Sigmoid colon (tissue), 7 donors: ENCODE results near the gene ZNF579. TPM values are rescaled to one million over a fixed set of nuclear protein-coding genes. Genes with fewer than 3 reads are reported as not detected.

ENCODE experiments used
- DNase-seq: peaks from one replicate; pipeline ENCODE4 v3.0.0-alpha.2; 2019
- H3K27ac ChIP-seq, 4 donors: fragments of 200-600 bp; sonication (generic); one replicate each; pipeline ENCODE4 v1.5.1; 2016 to 2019; ENCODE audit warnings: mild to moderate bottlenecking in 1 of 4
- H3K27me3 ChIP-seq, 3 donors: fragments of 200-600 bp; sonication (generic); one replicate each; pipeline ENCODE4 v1.5.1; 2019; ENCODE audit warnings: mild to moderate bottlenecking in 1 of 3
- H3K36me3 ChIP-seq, 4 donors: fragments of 200-600 bp; sonication (generic); one replicate each; pipeline ENCODE4 v1.5.1; 2016 to 2019
- H3K4me1 ChIP-seq, 4 donors: fragments of 200-600 bp; sonication (generic); one replicate each; pipeline ENCODE4 v1.5.1; 2017 to 2019
- H3K4me3 ChIP-seq, 4 donors: fragments of 200-600 bp; sonication (generic); one replicate each; pipeline ENCODE4 v1.5.1; 2017 to 2019; ENCODE audit warnings: mild to moderate bottlenecking in 2 of 4, moderate library complexity in 1 of 4
- H3K9me3 ChIP-seq, 4 donors: fragments of 200-600 bp in 3 of 4; sonication (generic) in 3 of 4; one replicate each; pipeline versions ENCODE4 v1.5.1 to v1.6.1; 2013 to 2019
- CTCF ChIP-seq, 4 experiments: fragments of 450-650 bp in 3 of 4; fragments of 200-600 bp in 1 of 4; IDR thresholded peaks; one replicate each; pipeline ENCODE4 v1.5.1; 2016 to 2019; ENCODE audit warnings: antibody characterized with exemption in 4 of 4, mild to moderate bottlenecking in 3 of 4, moderate library complexity in 2 of 4
- EP300 ChIP-seq, 4 donors: sonication (generic); formaldehyde crosslinking; IDR thresholded peaks; one replicate each; pipeline ENCODE4 v1.6.1; 2017; ENCODE audit warnings: antibody characterized with exemption in 4 of 4
- POLR2A ChIP-seq, 2 donors: fragments of 450-650 bp; IDR thresholded peaks; one replicate each; pipeline ENCODE4 v1.6.1; 2016; ENCODE audit warnings: antibody characterized with exemption in 2 of 2, mild to moderate bottlenecking in 2 of 2, moderate library complexity in 2 of 2
- POLR2AphosphoS5 ChIP-seq, 4 donors: sonication (generic); formaldehyde crosslinking; IDR thresholded peaks; one replicate each; pipeline ENCODE4 v1.6.1; 2017; ENCODE audit warnings: antibody characterized with exemption in 4 of 4
- WGBS, 2 donors: extraction: QIAGEN DNeasy Blood & Tissue Kit; methylation state at CpG; one replicate each; pipeline ENCODE4 v1.1.7; 2013; 5-methylcytosine and 5-hydroxymethylcytosine counted together
- intact Hi-C: fragments of 100-400 bp; cut with DNase I; formaldehyde crosslinking; loops from one replicate; pipeline ENCODE4 v1.15.1; 2023
- polyA plus RNA-seq, 3 donors: library from polyadenylated mRNA; stranded (reverse); fragments of 200-250 nt; gene quantifications; one replicate each; pipeline ENCODE4 v1.2.3, GENCODE V29; 2013
- total RNA-seq, 4 donors: library from RNA; depleted of rRNA; stranded (reverse); fragments of >200 nt; gene quantifications; one replicate each; pipeline ENCODE4 v1.1.0, GENCODE V29; 2016
- donor health status: healthy with polysubstance abuse.
- donor health status: Bipolar disorder and iron deficiency.
- donor health status: healthy.

ZNF579 gene
- total and polyA plus RNA-seq, 7 donors, result 0.69 to 4.0 (median 2.0) TPM

- intact Hi-C loops, result no loop called here
- H3K27me3 ChIP-seq, result no peaks in the 10 kb centered on the region
- WGBS, 2 donors, result 98% methylated on average over 38 of the region's 38 CpGs
- peaks cover 17 to 52% (median 34%) of the 10 kb centered on the region in 4 donors for H3K36me3 ChIP-seq
- no peak overlapping the region for H3K4me3 ChIP-seq
- no peak for DNase-seq
- peaks cover 0 to 7% (median 3%) of the 10 kb centered on the region in 4 donors for H3K4me1 ChIP-seq
- no peaks in the 10 kb centered on the region for H3K9me3 ChIP-seq
- H3K27ac ChIP-seq, result no peak overlapping the region
- no peak for TF ChIP-seq CTCF (IDR thresholded peaks at IDR 0.05)
- no peak for TF ChIP-seq POLR2AphosphoS5 (IDR thresholded peaks at IDR 0.05)
- TF ChIP-seq EP300 (IDR thresholded peaks at IDR 0.05), result no peak
- TF ChIP-seq POLR2A (IDR thresholded peaks at IDR 0.05), result no peak
Observed at GRCh38 chr19:55616395-55616875, 35.8 kb upstream of the ZNF579 start.

- WGBS, 2 donors, result 98% methylated on average over 88 of the region's 88 CpGs
- H3K4me3 ChIP-seq, result no peak overlapping the region
- intact Hi-C loops, result no loop called here
- no peaks in the 10 kb centered on the region for H3K9me3 ChIP-seq
- H3K36me3 ChIP-seq, result peaks cover 17 to 45% (median 31%) of the 10 kb centered on the region in 4 donors
- peaks cover 0 to 13% (median 6%) of the 10 kb centered on the region in 4 donors for H3K4me1 ChIP-seq
- DNase-seq, result no peak
- no peaks in the 10 kb centered on the region for H3K27me3 ChIP-seq
- H3K27ac ChIP-seq, result no peak overlapping the region
- TF ChIP-seq EP300 (IDR thresholded peaks at IDR 0.05), result no peak
- TF ChIP-seq CTCF (IDR thresholded peaks at IDR 0.05), result no peak
- no peak for TF ChIP-seq POLR2AphosphoS5 (IDR thresholded peaks at IDR 0.05)
- no peak for TF ChIP-seq POLR2A (IDR thresholded peaks at IDR 0.05)
Observed at GRCh38 chr19:55615543-55616394, 35.1 kb upstream of the ZNF579 start.

- H3K4me3 ChIP-seq, result no peak overlapping the region
- intact Hi-C loops, result no loop called here
- WGBS, 2 donors, result 97% methylated on average over 98 of the region's 98 CpGs
- no peak overlapping the region for H3K27ac ChIP-seq
- H3K4me1 ChIP-seq, result peaks cover 0 to 13% (median 6%) of the 10 kb centered on the region in 4 donors
- DNase-seq, result no peak
- H3K27me3 ChIP-seq, result no peaks in the 10 kb centered on the region
- no peaks in the 10 kb centered on the region for H3K9me3 ChIP-seq
- peaks cover 17 to 51% (median 34%) of the 10 kb centered on the region in 4 donors for H3K36me3 ChIP-seq
- TF ChIP-seq CTCF (IDR thresholded peaks at IDR 0.05) (no peak), POLR2A (IDR thresholded peaks at IDR 0.05) (no peak), EP300 (IDR thresholded peaks at IDR 0.05) (no peak), POLR2AphosphoS5 (IDR thresholded peaks at IDR 0.05) (no peak)
Observed at GRCh38 chr19:55614711-55615542, 34.3 kb upstream of the ZNF579 start.

- Histone ChIP-seq H3K4me1 (peaks cover 0 to 13% (median 6%) of the 10 kb centered on the region in 4 donors), H3K9me3 (no peaks in the 10 kb centered on the region), H3K27me3 (no peaks in the 10 kb centered on the region), H3K36me3 (peaks cover 17 to 59% (median 37%) of the 10 kb centered on the region in 4 donors), H3K27ac (no peak overlapping the region), H3K4me3 (no peak overlapping the region)
- intact Hi-C loops, result no loop called here
- no peak for DNase-seq
- TF ChIP-seq CTCF (IDR thresholded peaks at IDR 0.05) (no peak), POLR2AphosphoS5 (IDR thresholded peaks at IDR 0.05) (no peak), EP300 (IDR thresholded peaks at IDR 0.05) (no peak), POLR2A (IDR thresholded peaks at IDR 0.05) (no peak)
- 95 to 96% methylated on average over 75 of the region's 75 CpGs for WGBS, 2 donors
Observed at GRCh38 chr19:55613930-55614710, 33.5 kb upstream of the ZNF579 start.
